WERI-Rb-1 (cell line): ENCODE results near the gene OTOF.

Experiments used
- DNase-seq: peaks from one replicate; pipeline ENCODE4 v3.0.0-alpha.2; 2020
- H3K27ac ChIP-seq: fragments of 250-450 bp; sonication (Bioruptor Pico); 2 replicates; pipeline ENCODE4 v1.5.1; 2020; ENCODE audit warnings: mild to moderate bottlenecking, moderate library complexity
- H3K27me3 ChIP-seq: fragments of 250-450 bp; sonication (Bioruptor Pico); 2 replicates; pipeline ENCODE4 v1.5.1; 2021; ENCODE audit warnings: mild to moderate bottlenecking, low read depth, moderate library complexity; ENCODE audit not compliant: insufficient read depth, severe bottlenecking
- H3K36me3 ChIP-seq: fragments of 250-450 bp; sonication (Bioruptor Pico); 2 replicates; pipeline ENCODE4 v1.5.1; 2020; ENCODE audit warnings: mild to moderate bottlenecking, moderate library complexity
- H3K4me3 ChIP-seq: 2 replicates; pipeline ENCODE4 v1.5.1; 2011; ENCODE audit warnings: low read depth, mild to moderate bottlenecking, control low read depth, low read length
- H3K9me3 ChIP-seq: fragments of 250-450 bp; sonication (Bioruptor Pico); 2 replicates; pipeline ENCODE4 v1.5.1; 2021; ENCODE audit warnings: mild to moderate bottlenecking, moderate library complexity; ENCODE audit not compliant: severe bottlenecking
- CTCF ChIP-seq: IDR thresholded peaks from 2 replicates; pipeline ENCODE4 v1.5.1; 2011; ENCODE audit warnings: low read depth, mild to moderate bottlenecking, control low read depth, inconsistent platforms, low read length

The OTOF gene

GRCh38 chr2:26412091-26412673 lies 65.7 kb downstream of the OTOF start:
- no peak for DNase-seq
- TF ChIP-seq CTCF: no peak

GRCh38 chr2:26411419-26411818 lies 66.5 kb downstream of the OTOF start:
- no peak for DNase-seq
- H3K27ac ChIP-seq: no peak overlapping the region
- H3K4me3 ChIP-seq: no peak overlapping the region
- no peaks in the 10 kb centered on the region for H3K9me3 ChIP-seq
- no peaks in the 10 kb centered on the region for H3K36me3 ChIP-seq
- no peak for TF ChIP-seq CTCF
- H3K27me3 ChIP-seq: no peaks in the 10 kb centered on the region

More at GRCh38 chr2:26412091-26412673, 65.7 kb downstream of the OTOF start:
- Histone ChIP-seq H3K36me3 (no peaks in the 10 kb centered on the region), H3K27ac (no peak overlapping the region), H3K9me3 (no peaks in the 10 kb centered on the region), H3K4me3 (no peak overlapping the region), H3K27me3 (no peaks in the 10 kb centered on the region)

- no peaks in the 10 kb centered on the region for H3K27me3 ChIP-seq
- DNase-seq: no peak
- no peaks in the 10 kb centered on the region for H3K36me3 ChIP-seq
- no peak overlapping the region for H3K4me3 ChIP-seq
- H3K27ac ChIP-seq: no peak overlapping the region
- no peak for TF ChIP-seq CTCF
- H3K9me3 ChIP-seq: no peaks in the 10 kb centered on the region
These were observed 67.1 kb downstream of the OTOF start for GRCh38 chr2:26410764-26411243.

GRCh38 chr2:26409785-26410184 lies 68.1 kb downstream of the OTOF start:
- no peak for DNase-seq
- no peaks in the 10 kb centered on the region for H3K9me3 ChIP-seq
- H3K36me3 ChIP-seq: no peaks in the 10 kb centered on the region
- TF ChIP-seq CTCF: no peak
- H3K27me3 ChIP-seq: no peaks in the 10 kb centered on the region
- no peak overlapping the region for H3K27ac ChIP-seq
- H3K4me3 ChIP-seq: no peak overlapping the region

- Histone ChIP-seq H3K27me3 (no peaks in the 10 kb centered on the region), H3K4me3 (no peak overlapping the region), H3K27ac (no peak overlapping the region), H3K36me3 (no peaks in the 10 kb centered on the region), H3K9me3 (no peaks in the 10 kb centered on the region)
- no peak for TF ChIP-seq CTCF
- DNase-seq: no peak
These were observed 70.4 kb downstream of the OTOF start for GRCh38 chr2:26407526-26407925.
